IMR-90 (cell line): Measurements from ENCODE around the gene TOMM7. TPM values are rescaled to one million over a fixed set of nuclear protein-coding genes. Genes with fewer than 3 reads are reported as not detected.
A peak's percentile ranks its signal among the peaks of the same experiment; 100 is the strongest.

Experiments
- ATAC-seq: fragments of 200-7000 bp; cut with Tn5 transposase; 2 replicates; pipeline ENCODE4 v1.9.1; 2020; ENCODE audit warnings: low read depth, mild to moderate bottlenecking, moderate library complexity
- BruUV-seq: library from RNA; stranded (reverse); fragments of 400-500 nt; replicated peaks from 2 replicates; lab custom pipeline; 2021; lab: Mats Ljungman, UMichigan
- CTCF ChIA-PET: fragments of 300-600 bp; formaldehyde crosslinking; extraction: SDS; loops from one replicate; lab custom pipeline; 2021; ENCODE audit warnings: antibody characterized with exemption; lab: Yijun Ruan, JAX
- POLR2A ChIA-PET: fragments of 300-600 bp; sonication (Branson Sonifier 250); formaldehyde crosslinking; loops from one replicate; lab custom pipeline; 2022; ENCODE audit warnings: antibody characterized with exemption; ENCODE audit not compliant: unreplicated experiment; lab: Charles Lee
- DNase-seq: peaks from one replicate; pipeline ENCODE4 v3.0.0; 2013
- H2AFZ ChIP-seq: replicated peaks from 2 replicates; pipeline ENCODE3; 2013; ENCODE audit warnings: low read length, mild to moderate bottlenecking; ENCODE audit not compliant: poor library complexity
- H2AK5ac ChIP-seq: 2 replicates; pipeline ENCODE4 v1.6.1; 2013; ENCODE audit warnings: low read depth, low read length, inconsistent platforms
- H2AK9ac ChIP-seq: replicated peaks from 2 replicates; pipeline ENCODE3; 2013; ENCODE audit warnings: mild to moderate bottlenecking, low read depth, low read length, moderate library complexity; ENCODE audit not compliant: poor library complexity
- H2BK120ac ChIP-seq: 2 replicates; pipeline ENCODE4 v1.6.1; 2013; ENCODE audit warnings: low read depth, low read length, inconsistent platforms
- H2BK15ac ChIP-seq: 3 replicates; pipeline ENCODE4 v1.6.1; 2013; ENCODE audit warnings: low read depth, low read length, inconsistent platforms
- H2BK20ac ChIP-seq: 2 replicates; pipeline ENCODE4 v1.6.1; 2013; ENCODE audit warnings: low read depth, mild to moderate bottlenecking, inconsistent platforms, low read length, moderate library complexity
- H2BK5ac ChIP-seq: 2 replicates; pipeline ENCODE4 v1.6.1; 2013; ENCODE audit warnings: mild to moderate bottlenecking, low read depth, low read length, inconsistent platforms; ENCODE audit not compliant: poor library complexity, severe bottlenecking
- H3K14ac ChIP-seq: replicated peaks from 2 replicates; pipeline ENCODE4 v1.6.1; 2013; ENCODE audit warnings: low read depth, low read length, inconsistent platforms
- H3K18ac ChIP-seq: 2 replicates; pipeline ENCODE4 v1.6.1; 2013; ENCODE audit warnings: low read depth, low read length, control low read depth
- H3K23ac ChIP-seq: 2 replicates; pipeline ENCODE4 v1.6.1; 2013; ENCODE audit warnings: low read depth, low read length, inconsistent platforms
- H3K27ac ChIP-seq: 2 replicates; pipeline ENCODE4 v1.5.1; 2013; ENCODE audit warnings: mild to moderate bottlenecking, control low read depth, low read length; ENCODE audit not compliant: insufficient read depth
- H3K27me3 ChIP-seq: 2 replicates; pipeline ENCODE4 v1.6.1; 2013; ENCODE audit warnings: low read length; ENCODE audit not compliant: control insufficient read depth, insufficient read depth
- H3K36me3 ChIP-seq: 2 replicates; pipeline ENCODE4 v1.6.1; 2013; ENCODE audit warnings: low read length, mixed read lengths; ENCODE audit not compliant: control insufficient read depth, insufficient read depth
- H3K4ac ChIP-seq: 2 replicates; pipeline ENCODE4 v1.6.1; 2013; ENCODE audit warnings: low read depth, low read length, inconsistent platforms
- H3K4me1 ChIP-seq: 2 replicates; pipeline ENCODE4 v1.6.1; 2013; ENCODE audit warnings: low read length, mixed read lengths; ENCODE audit not compliant: control insufficient read depth, insufficient read depth
- H3K4me2 ChIP-seq: 2 replicates; pipeline ENCODE4 v1.6.1; 2013; ENCODE audit warnings: low read depth, mild to moderate bottlenecking, control low read depth, low read length, moderate library complexity
- H3K4me3 ChIP-seq: 2 replicates; pipeline ENCODE4 v1.5.1; 2013; ENCODE audit warnings: low read depth, mild to moderate bottlenecking, control low read depth, low read length, moderate library complexity; ENCODE audit not compliant: insufficient read depth
- H3K56ac ChIP-seq: 2 replicates; pipeline ENCODE4 v1.6.1; 2013; ENCODE audit warnings: low read length, inconsistent platforms; ENCODE audit not compliant: insufficient read depth; ENCODE audit errors: extremely low read depth
- H3K79me1 ChIP-seq, 2 experiments: 2 replicates each; pipeline ENCODE4 v1.6.1; 2013; ENCODE audit warnings: low read length in 2 of 2, inconsistent platforms in 1 of 2, low read depth in 1 of 2
- H3K9ac ChIP-seq: 2 replicates; pipeline ENCODE4 v1.6.1; 2013; ENCODE audit warnings: low read depth, low read length, control low read depth
- H3K9me1 ChIP-seq: 2 replicates; pipeline ENCODE4 v1.6.1; 2013; ENCODE audit warnings: low read length, inconsistent platforms; ENCODE audit not compliant: insufficient read depth
- H3K9me3 ChIP-seq: 2 replicates; pipeline ENCODE4 v1.6.1; 2013; ENCODE audit warnings: low read length; ENCODE audit not compliant: control insufficient read depth, insufficient read depth
- H4K20me1 ChIP-seq: 2 replicates; pipeline ENCODE4 v1.6.1; 2013; ENCODE audit warnings: low read length, inconsistent platforms; ENCODE audit not compliant: insufficient read depth
- H4K5ac ChIP-seq: 2 replicates; pipeline ENCODE4 v1.6.1; 2013; ENCODE audit warnings: mild to moderate bottlenecking, low read depth, low read length, control low read depth
- H4K8ac ChIP-seq, 2 experiments: 2 replicates each; pipeline ENCODE4 v1.6.1; 2013; ENCODE audit warnings: low read depth in 2 of 2, low read length in 2 of 2, control low read depth in 1 of 2, inconsistent platforms in 1 of 2
- H4K91ac ChIP-seq: 2 replicates; pipeline ENCODE4 v1.6.1; 2013; ENCODE audit warnings: low read depth, low read length, inconsistent platforms; ENCODE audit not compliant: insufficient read depth
- CEBPB ChIP-seq: IDR thresholded peaks from 2 replicates; pipeline ENCODE4 v1.6.1; 2012; ENCODE audit warnings: low read depth, low read length, improper control_type of control experiment
- CHD1 ChIP-seq: IDR thresholded peaks from 2 replicates; pipeline ENCODE4 v1.6.1; 2012; ENCODE audit warnings: low read depth, low read length, improper control_type of control experiment
- FOS ChIP-seq: fragments of 150-350 bp; IDR thresholded peaks from 2 replicates; pipeline ENCODE4 v1.6.1; 2016; ENCODE audit warnings: low read depth, low read length
- MAZ ChIP-seq: IDR thresholded peaks from 2 replicates; pipeline ENCODE4 v1.6.1; 2012; ENCODE audit warnings: low read depth, mild to moderate bottlenecking, low read length, improper control_type of control experiment, moderate library complexity, borderline replicate concordance
- MXI1 ChIP-seq: IDR thresholded peaks from 2 replicates; pipeline ENCODE4 v1.6.1; 2012; ENCODE audit warnings: low read depth, mild to moderate bottlenecking, low read length, moderate library complexity, borderline replicate concordance
- RAD21 ChIP-seq: IDR thresholded peaks from 2 replicates; pipeline ENCODE4 v1.6.1; 2012; ENCODE audit warnings: low read length, improper control_type of control experiment
- RFX5 ChIP-seq: IDR thresholded peaks from 2 replicates; pipeline ENCODE4 v1.8.0; 2012; ENCODE audit warnings: low read depth, mild to moderate bottlenecking, low read length, moderate library complexity
- SMC3 ChIP-seq: fragments of 150-350 bp; IDR thresholded peaks from 2 replicates; pipeline ENCODE4 v1.6.1; 2016; ENCODE audit warnings: low read depth, mild to moderate bottlenecking, antibody characterized with exemption, low read length, moderate library complexity
- WGBS, 2 experiments: methylation state at CpG; one replicate each; pipeline versions ENCODE4 v1.1.5 to v1.1.7; 2013; ENCODE audit warnings: missing lambda C conversion rate in 2 of 2; ENCODE audit not compliant: insufficient read length in 1 of 2; ENCODE audit errors: extremely low coverage in 2 of 2; 5-methylcytosine and 5-hydroxymethylcytosine counted together
- dilution Hi-C: fragments of 300-500 bp; cut with HindIII; formaldehyde crosslinking; loops from one replicate; pipeline ENCODE4 v1.14.3; 2018; ENCODE audit warnings: low sequenced_read_pairs; ENCODE audit not compliant: unreplicated experiment
- in situ Hi-C: fragments of 300-500 bp; cut with MboI; formaldehyde crosslinking; loops from 3 replicates; pipeline ENCODE4 v1.14.3; 2019; ENCODE audit warnings: low sequenced_read_pairs, inconsistent platforms, mixed read lengths
- intact Hi-C: fragments of 100-400 bp; cut with micrococcal nuclease; formaldehyde crosslinking; loops from 2 replicates; pipeline ENCODE4 v1.10.0; 2022
- polyA plus RNA-seq, 3 experiments: library from polyadenylated mRNA; depleted of rRNA; stranded (reverse); fragments of >200 nt; gene quantifications; 2 replicates each; pipeline ENCODE4 v1.2.3, GENCODE V29; 2012; ENCODE audit warnings: low replicate concordance in 1 of 3
- total RNA-seq: library from RNA; depleted of rRNA; stranded (reverse); fragments of >200 nt; gene quantifications from 2 replicates; pipeline ENCODE4 v1.2.3, GENCODE V29; 2012
- TF ChIP-seq, protein P1 (sequence below): fragments of 150-350 bp; IDR thresholded peaks from 2 replicates; pipeline ENCODE4 v1.6.1; 2017; ENCODE audit warnings: mild to moderate bottlenecking, antibody characterized with exemption, low read length, low read depth
- TF ChIP-seq, protein P2 (sequence below): conservative IDR thresholded peaks from 2 replicates; pipeline ENCODE4 v1.5.1; 2012; ENCODE audit warnings: mild to moderate bottlenecking, low read depth, low read length, improper control_type of control experiment

Gene TOMM7
- total and polyA plus RNA-seq, 2 of the 4 experiments (the other 2 are of a cell fraction), result 67.2 to 727 TPM

DNA sequence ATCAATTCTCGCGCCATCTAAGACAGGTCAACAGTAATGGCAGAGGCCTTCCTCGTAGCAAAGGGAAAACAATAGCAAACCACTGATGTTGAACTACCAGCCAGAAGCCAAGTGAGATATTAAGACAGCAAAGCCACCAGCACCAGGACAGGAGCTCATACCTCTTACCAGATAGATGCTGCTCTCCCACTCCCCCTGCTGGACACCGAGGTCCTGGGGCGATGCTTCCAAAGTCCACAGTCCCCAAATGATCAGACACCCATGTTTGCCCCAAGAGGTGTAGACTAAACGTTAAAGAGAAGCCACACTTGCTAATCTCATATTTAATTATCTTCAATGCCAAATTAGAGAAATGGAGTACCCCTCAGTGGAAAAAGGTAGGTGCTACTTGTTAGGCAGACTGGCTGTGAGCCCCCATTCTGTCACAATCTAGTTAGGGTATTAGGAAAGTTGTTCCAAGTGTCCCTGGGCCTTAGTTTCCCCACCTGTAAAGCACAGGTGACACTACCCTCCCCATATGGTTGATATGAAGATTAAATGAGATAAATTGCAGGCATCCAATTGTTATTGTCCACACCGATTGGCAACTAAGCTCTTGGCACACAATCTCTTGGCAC is 39.9 kb downstream of the TOMM7 start:
- DNase-seq, result peak; percentile 54
- Histone ChIP-seq H4K20me1 (no peaks in the 10 kb centered on the region), H3K36me3 (no peaks in the 10 kb centered on the region), H3K23ac (peak overlapping the region; percentile 97; the same call in 1 of the 2 replicates), H3K79me1 (peaks cover 0 to 9% of the 10 kb centered on the region in 2 experiments; a peak in 1 of 4 replicates), H2BK20ac (peak overlapping the region; percentile 100), H3K4ac (peak overlapping the region; percentile 99), H4K8ac (peak overlapping the region; percentile 95 to 97), H3K9me3 (no peaks in the 10 kb centered on the region), H3K14ac (peak overlapping the region; percentile 96), H3K27ac (peak overlapping the region; percentile 98), H3K9ac (no peak overlapping the region), H3K27me3 (no peaks in the 10 kb centered on the region), H2BK120ac (peak overlapping the region; percentile 100), H3K4me3 (no peak overlapping the region), H3K9me1 (peaks cover 16% of the 10 kb centered on the region), H2AFZ (peak overlapping the region; percentile 35), H2BK5ac (peak overlapping the region; percentile 98), H3K56ac (peak overlapping the region; percentile 84; the same call in 1 of the 2 replicates), H3K4me1 (peaks cover 9% of the 10 kb centered on the region), H4K91ac (peak overlapping the region; percentile 99), H2AK5ac (peak overlapping the region; percentile 99), H3K4me2 (no peak overlapping the region), H2AK9ac (no peak overlapping the region), H3K18ac (peak overlapping the region; percentile 96; the same call in 1 of the 2 replicates), H4K5ac (peak overlapping the region; percentile 96; the same call in 1 of the 2 replicates), H2BK15ac (peak overlapping the region; percentile 100)
- POLR2A ChIA-PET, result no interaction called here
- peak; percentile 50; the same call in 1 of the 2 replicates for ATAC-seq
- WGBS, 2 experiments, result 87% methylated on average over 3 of the region's 7 CpGs; no CpG with 5 or more reads in 1 of the 2 experiments
- TF ChIP-seq RAD21 (peak; percentile 55), CEBPB (no peak), CHD1 (no peak), RFX5 (no peak), SMC3 (peak; percentile 53), MAZ (no peak), FOS (no peak), MXI1 (no peak)
- TF ChIP-seq, protein P1, sequence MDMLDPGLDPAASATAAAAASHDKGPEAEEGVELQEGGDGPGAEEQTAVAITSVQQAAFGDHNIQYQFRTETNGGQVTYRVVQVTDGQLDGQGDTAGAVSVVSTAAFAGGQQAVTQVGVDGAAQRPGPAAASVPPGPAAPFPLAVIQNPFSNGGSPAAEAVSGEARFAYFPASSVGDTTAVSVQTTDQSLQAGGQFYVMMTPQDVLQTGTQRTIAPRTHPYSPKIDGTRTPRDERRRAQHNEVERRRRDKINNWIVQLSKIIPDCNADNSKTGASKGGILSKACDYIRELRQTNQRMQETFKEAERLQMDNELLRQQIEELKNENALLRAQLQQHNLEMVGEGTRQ, result no peak
- TF ChIP-seq, protein P2, sequence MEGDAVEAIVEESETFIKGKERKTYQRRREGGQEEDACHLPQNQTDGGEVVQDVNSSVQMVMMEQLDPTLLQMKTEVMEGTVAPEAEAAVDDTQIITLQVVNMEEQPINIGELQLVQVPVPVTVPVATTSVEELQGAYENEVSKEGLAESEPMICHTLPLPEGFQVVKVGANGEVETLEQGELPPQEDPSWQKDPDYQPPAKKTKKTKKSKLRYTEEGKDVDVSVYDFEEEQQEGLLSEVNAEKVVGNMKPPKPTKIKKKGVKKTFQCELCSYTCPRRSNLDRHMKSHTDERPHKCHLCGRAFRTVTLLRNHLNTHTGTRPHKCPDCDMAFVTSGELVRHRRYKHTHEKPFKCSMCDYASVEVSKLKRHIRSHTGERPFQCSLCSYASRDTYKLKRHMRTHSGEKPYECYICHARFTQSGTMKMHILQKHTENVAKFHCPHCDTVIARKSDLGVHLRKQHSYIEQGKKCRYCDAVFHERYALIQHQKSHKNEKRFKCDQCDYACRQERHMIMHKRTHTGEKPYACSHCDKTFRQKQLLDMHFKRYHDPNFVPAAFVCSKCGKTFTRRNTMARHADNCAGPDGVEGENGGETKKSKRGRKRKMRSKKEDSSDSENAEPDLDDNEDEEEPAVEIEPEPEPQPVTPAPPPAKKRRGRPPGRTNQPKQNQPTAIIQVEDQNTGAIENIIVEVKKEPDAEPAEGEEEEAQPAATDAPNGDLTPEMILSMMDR, result peak; percentile 63
- CTCF ChIA-PET, result interaction anchor here (0.6 to 2.4 kb wide), 6 partner anchors 10 to 273 kb away, joined by 3 to 10 read pairs (median 6); partner anchors contain the start of gene IL6
- intact Hi-C loops, result no loop called here
- dilution Hi-C loops, result no loop called here
- in situ Hi-C loops, result no loop called here
- BruUV-seq, result no TSS peak
